K562 (cell line): ENCODE measurements around the gene DMAC2L. TPM values are rescaled to one million over a fixed set of nuclear protein-coding genes. Genes with fewer than 3 reads are reported as not detected.

Experiments used
- ATAC-seq: fragments of 200-7000 bp; cut with Tn5 transposase; 3 replicates; pipeline ENCODE4 v1.9.1; 2020; ENCODE audit warnings: moderate library complexity
- BruUV-seq: library from RNA; stranded (reverse); fragments of 400-500 nt; replicated peaks from 2 replicates; lab custom pipeline; 2021; lab: Mats Ljungman, UMichigan
- CTCF ChIA-PET: fragments of 300-600 bp; formaldehyde crosslinking; extraction: SDS; loops from one replicate; lab custom pipeline; 2021; ENCODE audit warnings: low intra/inter-chr PET ratio; lab: Yijun Ruan, JAX
- POLR2A ChIA-PET: fragments of 300-600, 350-650 bp; sonication (Branson Sonifier 250); formaldehyde crosslinking; extraction: SDS; loops from one replicate; lab custom pipeline; 2021; ENCODE audit warnings: antibody characterized with exemption, inconsistent platforms; lab: Yijun Ruan, JAX
- DNase-seq, 4 experiments: peaks; one replicate each; pipeline versions ENCODE4 v3.0.0 to v3.0.0-alpha.2; 2011 to 2018; ENCODE audit warnings: low spot score in 3 of 4, mixed read lengths in 3 of 4; ENCODE audit errors: extremely low read depth in 1 of 4
- FAIRE-seq: peaks from 2 replicates; lab custom pipeline; 2011; peaks lifted over from hg19 to GRCh38; lab: Jason Lieb, UNC
- H2AFZ ChIP-seq: 2 replicates; pipeline ENCODE4 v1.6.0; 2011; ENCODE audit warnings: low read depth, low read length, control low read depth, inconsistent platforms
- H3K27ac ChIP-seq: fragments of 200-600 bp; 3 replicates; pipeline ENCODE4 v1.8.0; 2011; ENCODE audit warnings: low read depth, mild to moderate bottlenecking, control low read depth, inconsistent platforms, low read length, moderate library complexity, mixed read lengths; ENCODE audit errors: extremely low read depth
- H3K27me3 ChIP-seq, 2 experiments: fragments of 300-600 bp in 1 of 2; 2 replicates in 1 of 2; 3 replicates in 1 of 2; pipeline versions ENCODE4 v1.6.0 to v1.8.0; 2011; ENCODE audit warnings: inconsistent platforms in 2 of 2, low read length in 2 of 2, mild to moderate bottlenecking in 1 of 2, mixed read lengths in 1 of 2, moderate library complexity in 1 of 2; ENCODE audit not compliant: control insufficient read depth in 2 of 2, insufficient read depth in 2 of 2
- H3K36me3 ChIP-seq: fragments of 300-600 bp; 3 replicates; pipeline ENCODE4 v1.8.0; 2011; ENCODE audit warnings: mild to moderate bottlenecking, low read length, inconsistent platforms; ENCODE audit not compliant: control insufficient read depth, insufficient read depth
- H3K4me1 ChIP-seq, 2 experiments: fragments of 200-600 bp in 1 of 2; replicated peaks in 1 of 2; 2 replicates in 1 of 2; 3 replicates in 1 of 2; pipeline versions ENCODE4 v1.5.1 to v1.8.0; 2011; ENCODE audit warnings: inconsistent platforms in 2 of 2, low read length in 2 of 2, mild to moderate bottlenecking in 1 of 2, mixed read lengths in 1 of 2, moderate library complexity in 1 of 2; ENCODE audit not compliant: control insufficient read depth in 2 of 2, insufficient read depth in 2 of 2
- H3K4me2 ChIP-seq: 2 replicates; pipeline ENCODE4 v1.6.1; 2011; ENCODE audit warnings: low read length, control low read depth, inconsistent platforms, mixed read lengths; ENCODE audit not compliant: insufficient read depth
- H3K4me3 ChIP-seq: fragments of 200-600 bp; sonication (generic), shearing (Covaris generic); 2 replicates; pipeline ENCODE4 v1.5.1; 2016; ENCODE audit warnings: control low read depth, inconsistent platforms
- H3K79me2 ChIP-seq: fragments of 200-600 bp; 3 replicates; pipeline ENCODE4 v1.8.0; 2011; ENCODE audit warnings: low read length, inconsistent platforms; ENCODE audit not compliant: control insufficient read depth, insufficient read depth
- H3K9ac ChIP-seq, 2 experiments: 2 replicates each; pipeline versions ENCODE4 v1.6.0 to v1.6.1; 2011; ENCODE audit warnings: low read depth in 2 of 2, low read length in 2 of 2, control low read depth in 1 of 2, inconsistent platforms in 1 of 2, mild to moderate bottlenecking in 1 of 2, mixed read lengths in 1 of 2; ENCODE audit not compliant: insufficient read depth in 1 of 2
- H3K9me1 ChIP-seq: one replicate; pipeline ENCODE4 v1.6.0; 2011; ENCODE audit warnings: inconsistent platforms, mild to moderate bottlenecking, low read length, moderate library complexity; ENCODE audit not compliant: control insufficient read depth, insufficient read depth
- H3K9me3 ChIP-seq: replicated peaks from 2 replicates; pipeline ENCODE4 v1.5.1; 2011; ENCODE audit warnings: low read depth, low read length, inconsistent platforms; ENCODE audit not compliant: control insufficient read depth, insufficient read depth
- H4K20me1 ChIP-seq: replicated peaks from 2 replicates; pipeline ENCODE4 v1.6.1; 2011; ENCODE audit warnings: low read length, inconsistent platforms, mixed read lengths; ENCODE audit not compliant: control insufficient read depth, insufficient read depth
- FOXM1 ChIP-seq, 2 experiments: fragments of 450-650 bp in 1 of 2; sonication (generic) in 1 of 2; formaldehyde crosslinking in 1 of 2; IDR thresholded peaks; 2 replicates each; pipeline versions ENCODE4 v1.6.1 to v1.9.0; 2017 to 2022; ENCODE audit warnings: low read depth in 2 of 2, mild to moderate bottlenecking in 2 of 2, missing genetic modification reagents in 1 of 2, moderate library complexity in 1 of 2
- IFI16 ChIP-seq: fragments of 250-450 bp; sonication (Bioruptor Pico); IDR thresholded peaks from 2 replicates; pipeline ENCODE4 v2.1.2; 2022; ENCODE audit warnings: mild to moderate bottlenecking, inconsistent platforms
- NR2C1 ChIP-seq, 2 experiments: fragments of 450-650 bp; IDR thresholded peaks; 2 replicates each; pipeline ENCODE4 v1.6.1; 2017; ENCODE audit warnings: mild to moderate bottlenecking in 2 of 2, antibody characterized with exemption in 1 of 2, inconsistent platforms in 1 of 2, missing compliant biosample characterization in 1 of 2, missing genetic modification characterization in 1 of 2
- NR4A1 ChIP-seq, 2 experiments: fragments of 250-450 bp in 1 of 2; fragments of 450-650 bp in 1 of 2; sonication (Bioruptor Pico) in 1 of 2; IDR thresholded peaks; 2 replicates each; pipeline versions ENCODE4 v1.4.0 to v1.6.1; 2016 to 2020; ENCODE audit warnings: mild to moderate bottlenecking in 2 of 2, missing compliant biosample characterization in 1 of 2, missing genetic modification characterization in 1 of 2, moderate library complexity in 1 of 2
- SMARCB1 ChIP-seq: IDR thresholded peaks from 2 replicates; pipeline ENCODE4 v1.6.1; 2011; ENCODE audit warnings: improper control_type of control experiment, low read depth; ENCODE audit not compliant: insufficient read length
- TAF15 ChIP-seq: fragments of 200-400 bp; formaldehyde crosslinking; IDR thresholded peaks from 2 replicates; pipeline ENCODE4 v1.6.1; 2017; ENCODE audit warnings: mild to moderate bottlenecking, low read depth, low read length, moderate library complexity
- ZBTB7A ChIP-seq: IDR thresholded peaks from 2 replicates; pipeline ENCODE4 v1.6.1; 2011; ENCODE audit warnings: low read depth, mild to moderate bottlenecking, low read length, moderate library complexity, borderline replicate concordance; ENCODE audit not compliant: control insufficient read depth
- ZNF263 ChIP-seq: sonication (generic); formaldehyde crosslinking; IDR thresholded peaks from 2 replicates; pipeline ENCODE4 v1.8.0; 2022; ENCODE audit warnings: mild to moderate bottlenecking, missing genetic modification reagents, borderline replicate concordance
- ZNF561 ChIP-seq: fragments of 450-650 bp; formaldehyde crosslinking; conservative IDR thresholded peaks from 2 replicates; pipeline ENCODE4 v1.4.0; 2020; ENCODE audit warnings: mild to moderate bottlenecking, moderate library complexity
- WGBS: fragments of 100-300 bp; shearing (Covaris generic); methylation state at CpG from one replicate; pipeline ENCODE4 v1.1.6; 2016; ENCODE audit warnings: low coverage, mixed read lengths; ENCODE audit not compliant: insufficient coverage; ENCODE audit errors: missing lambda C conversion rate; 5-methylcytosine and 5-hydroxymethylcytosine counted together
- in situ Hi-C: fragments of 300-500 bp; cut with MboI; formaldehyde crosslinking; loops from 4 replicates; pipeline ENCODE4 v1.15.0; 2018; ENCODE audit warnings: inconsistent platforms, mixed read lengths
- intact Hi-C: fragments of 100-400 bp; cut with micrococcal nuclease; formaldehyde crosslinking; loops from 2 replicates; pipeline ENCODE4 v1.14.2; 2022
- polyA plus RNA-seq, 8 experiments: library from polyadenylated mRNA; depleted of rRNA in 4 of 8; stranded (reverse) in 5 of 8; unstranded in 3 of 8; fragments of >200 nt; fragmentation: Nextera tagmentation in 2 of 8; fragmentation: Illumina TruSeq in 1 of 8; extraction: Ambion mirVana in 2 of 8; extraction: Trizol in 1 of 8; gene quantifications; 2 replicates each; pipeline versions ENCODE4 v1.2.1 to v1.2.3, GENCODE V29; 2011 to 2014; ENCODE audit warnings: inconsistent platforms in 1 of 8, missing spikeins in 1 of 8
- total RNA-seq, 7 experiments: library from RNA; depleted of rRNA in 6 of 7; stranded (reverse); fragments of >200 nt in 6 of 7; fragmentation: Illumina TruSeq in 2 of 7; extraction: Trizol in 2 of 7; gene quantifications; 2 replicates each; pipeline versions ENCODE4 v1.2.1 to v1.2.3, GENCODE V29; 2011 to 2021; ENCODE audit warnings: low replicate concordance in 1 of 7
- TF ChIP-seq, protein P1 (sequence below), 2 experiments: fragments of 150-350 bp in 1 of 2; IDR thresholded peaks; 2 replicates each; pipeline ENCODE4 v1.6.1; 2012 to 2016; ENCODE audit warnings: low read depth in 2 of 2, low read length in 2 of 2, mild to moderate bottlenecking in 1 of 2, moderate library complexity in 1 of 2
- TF ChIP-seq, protein P2 (sequence below): fragments of 450-650 bp; IDR thresholded peaks from 2 replicates; pipeline ENCODE4 v1.6.1; 2016; ENCODE audit warnings: missing biosample characterization, missing genetic modification characterization
- TF ChIP-seq, protein P3 (sequence below): fragments of 250-450 bp; sonication (Bioruptor Pico); IDR thresholded peaks from 2 replicates; pipeline ENCODE4 v1.5.0; 2021; ENCODE audit warnings: mild to moderate bottlenecking, borderline replicate concordance

DMAC2L gene
- total and polyA plus RNA-seq, 9 of the 15 experiments (the other 6 are each of a cell fraction or from before 2014, with no cell fraction given) = 4.0 to 37.2 (median 9.3) TPM

DNA sequence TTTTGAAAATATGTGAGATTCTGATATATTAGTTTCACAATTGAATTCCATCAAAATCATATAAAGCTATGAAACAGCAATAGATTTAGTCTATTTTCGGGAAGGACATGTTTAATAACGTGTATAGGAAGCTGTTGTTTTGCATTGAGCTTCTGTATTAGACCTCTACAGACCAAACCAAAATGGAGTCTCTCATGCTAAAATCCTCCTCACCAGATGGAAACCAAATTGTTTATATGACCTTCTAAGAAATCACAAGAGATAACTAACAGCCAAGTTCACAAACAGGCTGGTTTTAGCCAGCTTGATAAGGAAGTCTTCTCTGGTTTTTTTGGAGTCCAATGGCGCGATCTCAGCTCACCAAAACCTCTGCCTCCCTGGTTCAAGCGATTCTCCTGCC, 24.0 kb upstream of the DMAC2L start:
- POLR2A ChIA-PET = no interaction called here
- Histone ChIP-seq H3K9me3 (no peaks in the 10 kb centered on the region; the same call in 1 of the 2 replicates), H3K9me1 (no peaks in the 10 kb centered on the region), H2AFZ (no peak overlapping the region), H3K9ac (no peak overlapping the region), H3K27me3 (no peaks in the 10 kb centered on the region), H3K79me2 (no peaks in the 10 kb centered on the region), H3K27ac (no peak overlapping the region), H3K36me3 (peaks cover 7% of the 10 kb centered on the region; the same call in 1 of the 3 replicates), H3K4me2 (no peak overlapping the region), H3K4me3 (no peak overlapping the region), H4K20me1 (no peaks in the 10 kb centered on the region), H3K4me1 (no peaks in the 10 kb centered on the region)
- intact Hi-C loops (no loop called here), in situ Hi-C loops (no loop called here)
- 81% methylated on average over 5 of the region's 5 CpGs for WGBS
- no peak for ATAC-seq
- no peak for DNase-seq
- CTCF ChIA-PET = interaction anchor here (0.7 kb wide), 1 partner anchor 217 kb away, joined by 3 read pairs; no protein-coding TSS in a partner anchor
- FAIRE-seq = no peak
- BruUV-seq = no TSS peak
- TF ChIP-seq IFI16 (CRISPR knock-in tag) (no peak), ZNF263 (CRISPR knock-in tag) (no peak), NR4A1 (CRISPR knock-in tag; IDR thresholded peaks at IDR 0.05) (no peak), NR4A1 (tag; IDR thresholded peaks at IDR 0.05) (peak; percentile 42; the same call in 1 of the 2 replicates), TAF15 (no peak), ZBTB7A (no peak), FOXM1 (IDR thresholded peaks at IDR 0.05; ENCODE audit: low read depth) (no peak), FOXM1 (CRISPR knock-in tag; IDR thresholded peaks at IDR 0.05; ENCODE audit: low read depth) (no peak), ZNF561 (CRISPR knock-in tag) (no peak), NR2C1 (IDR thresholded peaks at IDR 0.05) (no peak), NR2C1 (tag; IDR thresholded peaks at IDR 0.05) (peak; percentile 48; the same call in 1 of the 2 replicates), SMARCB1 (no peak)
- TF ChIP-seq, protein P1, sequence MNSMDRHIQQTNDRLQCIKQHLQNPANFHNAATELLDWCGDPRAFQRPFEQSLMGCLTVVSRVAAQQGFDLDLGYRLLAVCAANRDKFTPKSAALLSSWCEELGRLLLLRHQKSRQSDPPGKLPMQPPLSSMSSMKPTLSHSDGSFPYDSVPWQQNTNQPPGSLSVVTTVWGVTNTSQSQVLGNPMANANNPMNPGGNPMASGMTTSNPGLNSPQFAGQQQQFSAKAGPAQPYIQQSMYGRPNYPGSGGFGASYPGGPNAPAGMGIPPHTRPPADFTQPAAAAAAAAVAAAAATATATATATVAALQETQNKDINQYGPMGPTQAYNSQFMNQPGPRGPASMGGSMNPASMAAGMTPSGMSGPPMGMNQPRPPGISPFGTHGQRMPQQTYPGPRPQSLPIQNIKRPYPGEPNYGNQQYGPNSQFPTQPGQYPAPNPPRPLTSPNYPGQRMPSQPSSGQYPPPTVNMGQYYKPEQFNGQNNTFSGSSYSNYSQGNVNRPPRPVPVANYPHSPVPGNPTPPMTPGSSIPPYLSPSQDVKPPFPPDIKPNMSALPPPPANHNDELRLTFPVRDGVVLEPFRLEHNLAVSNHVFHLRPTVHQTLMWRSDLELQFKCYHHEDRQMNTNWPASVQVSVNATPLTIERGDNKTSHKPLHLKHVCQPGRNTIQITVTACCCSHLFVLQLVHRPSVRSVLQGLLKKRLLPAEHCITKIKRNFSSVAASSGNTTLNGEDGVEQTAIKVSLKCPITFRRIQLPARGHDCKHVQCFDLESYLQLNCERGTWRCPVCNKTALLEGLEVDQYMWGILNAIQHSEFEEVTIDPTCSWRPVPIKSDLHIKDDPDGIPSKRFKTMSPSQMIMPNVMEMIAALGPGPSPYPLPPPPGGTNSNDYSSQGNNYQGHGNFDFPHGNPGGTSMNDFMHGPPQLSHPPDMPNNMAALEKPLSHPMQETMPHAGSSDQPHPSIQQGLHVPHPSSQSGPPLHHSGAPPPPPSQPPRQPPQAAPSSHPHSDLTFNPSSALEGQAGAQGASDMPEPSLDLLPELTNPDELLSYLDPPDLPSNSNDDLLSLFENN (IDR thresholded peaks at IDR 0.05; ENCODE audit: low read depth in 2 of 2, low read length in 2 of 2) = no peak
- TF ChIP-seq, protein P2, sequence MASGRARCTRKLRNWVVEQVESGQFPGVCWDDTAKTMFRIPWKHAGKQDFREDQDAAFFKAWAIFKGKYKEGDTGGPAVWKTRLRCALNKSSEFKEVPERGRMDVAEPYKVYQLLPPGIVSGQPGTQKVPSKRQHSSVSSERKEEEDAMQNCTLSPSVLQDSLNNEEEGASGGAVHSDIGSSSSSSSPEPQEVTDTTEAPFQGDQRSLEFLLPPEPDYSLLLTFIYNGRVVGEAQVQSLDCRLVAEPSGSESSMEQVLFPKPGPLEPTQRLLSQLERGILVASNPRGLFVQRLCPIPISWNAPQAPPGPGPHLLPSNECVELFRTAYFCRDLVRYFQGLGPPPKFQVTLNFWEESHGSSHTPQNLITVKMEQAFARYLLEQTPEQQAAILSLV (tag) = no peak
- TF ChIP-seq, protein P3, sequence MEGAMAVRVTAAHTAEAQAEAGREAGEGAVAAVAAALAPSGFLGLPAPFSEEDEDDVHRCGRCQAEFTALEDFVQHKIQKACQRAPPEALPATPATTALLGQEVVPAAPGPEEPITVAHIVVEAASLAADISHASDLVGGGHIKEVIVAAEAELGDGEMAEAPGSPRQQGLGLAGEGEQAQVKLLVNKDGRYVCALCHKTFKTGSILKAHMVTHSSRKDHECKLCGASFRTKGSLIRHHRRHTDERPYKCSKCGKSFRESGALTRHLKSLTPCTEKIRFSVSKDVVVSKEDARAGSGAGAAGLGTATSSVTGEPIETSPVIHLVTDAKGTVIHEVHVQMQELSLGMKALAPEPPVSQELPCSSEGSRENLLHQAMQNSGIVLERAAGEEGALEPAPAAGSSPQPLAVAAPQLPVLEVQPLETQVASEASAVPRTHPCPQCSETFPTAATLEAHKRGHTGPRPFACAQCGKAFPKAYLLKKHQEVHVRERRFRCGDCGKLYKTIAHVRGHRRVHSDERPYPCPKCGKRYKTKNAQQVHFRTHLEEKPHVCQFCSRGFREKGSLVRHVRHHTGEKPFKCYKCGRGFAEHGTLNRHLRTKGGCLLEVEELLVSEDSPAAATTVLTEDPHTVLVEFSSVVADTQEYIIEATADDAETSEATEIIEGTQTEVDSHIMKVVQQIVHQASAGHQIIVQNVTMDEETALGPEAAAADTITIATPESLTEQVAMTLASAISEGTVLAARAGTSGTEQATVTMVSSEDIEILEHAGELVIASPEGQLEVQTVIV (CRISPR knock-in tag) = no peak
